HL-60/S4 treated with retinoic acid at 250 ng/mL for 4 days and 3 days (cell line): Measurements from ENCODE around the gene FAM120A.

Experiments
- in situ Hi-C: fragments of 300-500 bp; cut with MboI; formaldehyde crosslinking; loops from 2 replicates; pipeline ENCODE4 v1.7.0; 2022; ENCODE audit warnings: low sequenced_read_pairs

The FAM120A gene

GRCh38 chr9:93447655-93448054 is 3.8 kb upstream of the FAM120A start:
- in situ Hi-C loops = no loop called here

- in situ Hi-C loops = no loop called here
These were observed 594 bp downstream of the FAM120A start for GRCh38 chr9:93451849-93452709.

DNA sequence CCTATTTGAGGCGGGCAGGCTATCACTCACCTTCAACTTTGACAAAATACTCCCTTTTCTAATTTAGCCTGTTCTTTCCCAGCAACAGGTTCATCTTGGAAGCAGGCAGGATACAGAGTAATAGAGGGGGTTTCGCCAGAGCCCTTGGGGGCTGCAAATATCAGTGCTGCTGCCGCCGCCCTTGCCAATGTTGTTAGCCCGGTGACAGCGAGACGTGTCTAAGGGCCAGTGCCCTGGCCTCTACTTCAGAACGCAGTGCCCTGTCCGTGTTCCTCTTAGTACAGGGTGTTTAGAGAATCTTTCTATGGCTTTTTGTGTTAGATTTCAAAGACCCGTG is 1.2 kb downstream of the FAM120A start:
- in situ Hi-C loops = no loop called here

- in situ Hi-C loops = no loop called here
These were observed 1.8 kb downstream of the FAM120A start, which contains the start of gene FAM120AOS for GRCh38 chr9:93453047-93453914. TSS of gene FAM120AOS (minus strand) at chr9:93453581. CDS start at chr9:93452709, 872 bp downstream.

DNA sequence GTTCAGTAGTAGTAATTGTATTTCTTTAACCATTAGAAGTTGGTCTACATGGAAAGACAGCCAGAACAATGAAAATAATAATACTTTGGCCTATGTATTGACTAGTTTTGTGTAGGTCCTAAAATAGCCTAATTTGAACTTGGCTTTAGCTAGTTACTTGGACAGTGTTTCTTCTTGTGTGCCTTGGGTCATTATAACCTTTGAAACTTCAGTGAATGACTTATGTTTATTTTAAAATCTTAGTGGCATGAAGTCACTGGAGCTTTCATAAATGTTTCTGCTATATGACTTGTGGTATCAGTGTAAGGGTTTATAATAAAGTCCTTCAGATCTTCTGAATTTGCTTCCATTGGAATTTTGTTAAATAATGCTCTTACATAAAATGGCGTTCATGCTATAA is 4.5 kb downstream of the FAM120A start:
- in situ Hi-C loops = no loop called here

DNA sequence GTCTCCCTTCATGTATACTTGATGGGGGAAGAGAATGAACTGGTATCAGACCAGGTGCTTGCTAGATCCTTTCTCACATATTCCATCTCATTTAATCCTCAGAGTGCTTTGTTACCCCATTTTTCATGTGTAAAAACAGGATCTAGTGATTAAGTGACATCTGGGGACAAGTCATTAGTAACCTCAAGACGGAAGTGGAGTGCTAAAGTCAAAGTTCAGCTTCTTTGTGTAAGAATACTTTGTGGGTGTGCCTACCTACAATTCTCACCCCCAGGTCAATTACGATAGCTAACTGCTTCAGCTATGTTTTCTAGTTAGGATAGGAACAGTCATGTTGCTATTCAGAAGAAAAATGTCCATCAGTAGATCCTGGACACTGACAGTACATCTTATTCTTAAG is 5.0 kb downstream of the FAM120A start:
- in situ Hi-C loops = no loop called here

DNA sequence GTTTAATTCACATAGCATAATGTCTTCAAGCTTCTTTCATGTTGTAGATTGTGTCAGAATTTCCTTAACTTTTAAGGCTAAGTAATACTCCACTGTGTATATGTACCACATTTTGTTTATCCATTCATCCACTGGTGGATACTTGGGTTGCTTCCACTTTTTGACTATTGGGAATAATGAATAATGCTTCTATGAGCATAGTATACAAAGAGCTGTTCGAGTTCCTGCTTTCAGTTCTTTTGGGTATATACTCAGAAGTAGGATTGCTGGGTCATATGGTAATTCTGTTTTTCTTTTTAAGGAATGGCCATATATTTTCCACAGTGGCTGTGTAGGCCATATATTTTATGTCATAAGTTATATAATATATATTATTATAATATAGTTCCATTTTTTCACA is 5.5 kb downstream of the FAM120A start:
- in situ Hi-C loops = no loop called here

DNA sequence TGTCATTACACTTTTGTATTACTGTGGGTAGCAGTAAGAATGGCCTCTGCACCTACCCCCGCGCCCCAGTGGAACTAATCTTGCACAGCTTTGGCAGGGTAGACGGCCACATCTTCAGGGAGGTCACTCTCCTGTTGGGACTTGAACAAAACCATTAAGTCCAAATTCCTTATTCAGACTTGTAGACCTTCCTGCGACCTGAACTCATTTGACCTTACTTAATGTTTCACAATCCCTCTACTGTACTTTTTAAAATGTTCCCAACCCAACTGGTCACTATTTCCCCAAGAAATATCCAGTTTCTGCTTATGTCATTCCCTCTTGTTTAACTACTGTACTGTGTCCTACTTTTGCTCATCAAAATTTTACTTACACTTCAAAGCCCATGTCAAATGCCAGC is 7.2 kb downstream of the FAM120A start:
- in situ Hi-C loops = no loop called here

GRCh38 chr9:93459432-93459847 is 8.0 kb downstream of the FAM120A start:
- in situ Hi-C loops = no loop called here

- in situ Hi-C loops = no loop called here
These were observed 9.4 kb downstream of the FAM120A start for GRCh38 chr9:93460689-93461413.

GRCh38 chr9:93461414-93461743 is 9.9 kb downstream of the FAM120A start:
- in situ Hi-C loops = no loop called here

- in situ Hi-C loops = no loop called here
These were observed 10.3 kb downstream of the FAM120A start for GRCh38 chr9:93461821-93462220.

GRCh38 chr9:93463638-93464248 is 12.3 kb downstream of the FAM120A start:
- in situ Hi-C loops = no loop called here

DNA sequence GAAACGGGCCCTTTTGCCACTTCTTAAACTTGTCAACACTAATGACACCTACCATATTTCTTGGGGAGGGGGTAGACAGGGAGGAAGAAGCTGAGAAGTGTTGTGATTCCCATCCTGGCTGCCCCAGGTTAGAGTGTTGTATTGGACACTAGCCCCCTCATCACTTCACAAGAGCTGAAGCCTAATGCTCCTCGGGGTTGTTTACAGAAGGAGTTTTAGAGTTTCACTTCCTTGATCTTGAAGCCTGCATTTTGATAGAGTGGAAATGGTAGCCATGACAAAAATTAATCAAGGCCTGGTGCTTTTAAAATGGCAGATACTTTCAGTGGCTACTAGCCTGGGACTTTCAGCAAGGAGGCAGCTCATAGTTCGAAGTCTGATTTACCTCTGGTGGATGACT is 12.9 kb downstream of the FAM120A start:
- in situ Hi-C loops = no loop called here

DNA sequence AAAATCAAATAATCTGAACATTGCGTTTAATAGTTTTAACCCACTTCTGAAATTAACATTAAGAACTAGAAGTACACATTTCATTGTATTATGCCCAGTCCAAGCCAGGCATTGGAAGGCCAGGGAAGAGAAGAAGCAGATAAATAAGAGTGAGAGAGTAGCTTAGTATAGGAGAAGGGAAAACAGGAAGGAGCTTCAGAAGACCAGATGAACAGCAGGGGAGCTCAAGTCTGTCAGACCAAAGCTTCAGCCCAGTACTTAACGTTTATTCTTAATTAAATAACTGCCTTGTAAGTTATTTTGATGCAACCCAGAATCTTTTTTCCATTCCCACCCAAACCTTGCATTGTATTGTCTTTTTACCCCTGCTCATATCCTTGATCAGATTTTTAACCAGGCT is 13.4 kb downstream of the FAM120A start:
- in situ Hi-C loops = no loop called here

DNA sequence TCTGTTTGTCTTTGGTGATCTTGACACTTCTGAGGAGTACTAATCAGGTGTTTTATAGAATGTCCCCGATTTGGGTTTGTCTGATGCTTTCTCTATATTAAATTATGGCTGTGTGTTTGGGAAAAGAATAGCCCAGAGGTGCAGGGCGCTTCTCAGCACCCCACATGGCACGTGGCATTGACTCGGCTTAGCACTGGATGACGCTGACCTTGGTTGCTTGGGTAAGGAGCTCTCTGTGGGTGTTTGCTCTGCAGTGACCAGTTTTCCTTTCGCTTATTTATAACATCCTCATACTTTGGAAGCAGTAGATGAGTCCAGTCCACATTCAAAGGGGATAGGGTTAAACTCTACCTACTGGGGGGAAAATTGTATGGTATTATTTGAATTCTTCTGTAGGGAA is 14.4 kb downstream of the FAM120A start:
- in situ Hi-C loops = no loop called here

DNA sequence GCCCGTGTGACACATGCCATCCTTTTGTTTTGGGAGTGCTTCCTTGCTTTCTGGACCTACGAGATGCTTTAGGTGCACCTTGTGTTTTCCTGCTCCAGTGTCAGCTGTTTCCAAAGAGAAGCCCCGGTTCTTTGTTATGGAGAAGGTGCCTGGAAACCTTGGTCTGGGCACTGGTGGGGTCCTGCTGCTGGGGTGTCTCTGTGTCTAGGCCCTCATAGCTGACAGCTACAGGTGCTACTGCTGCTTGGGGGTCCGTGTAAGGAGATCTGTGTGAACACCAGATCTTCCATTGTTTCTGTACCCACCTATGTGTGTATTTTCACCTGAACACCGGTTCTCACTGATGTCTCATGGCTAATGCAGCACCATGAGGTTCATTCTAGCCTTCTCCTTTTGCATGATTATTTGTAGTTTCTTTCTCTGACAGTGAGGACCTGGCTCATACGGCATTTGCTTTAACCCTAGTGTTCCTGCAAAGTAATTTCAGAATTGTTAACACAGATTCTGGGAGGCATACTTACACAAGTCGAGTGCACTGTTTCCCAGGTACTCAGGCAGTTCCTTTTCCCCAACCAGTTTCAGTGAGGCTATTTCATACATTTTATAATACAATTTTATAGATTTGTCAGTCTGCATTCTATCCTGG is 15.1 kb downstream of the FAM120A start:
- in situ Hi-C loops = no loop called here

DNA sequence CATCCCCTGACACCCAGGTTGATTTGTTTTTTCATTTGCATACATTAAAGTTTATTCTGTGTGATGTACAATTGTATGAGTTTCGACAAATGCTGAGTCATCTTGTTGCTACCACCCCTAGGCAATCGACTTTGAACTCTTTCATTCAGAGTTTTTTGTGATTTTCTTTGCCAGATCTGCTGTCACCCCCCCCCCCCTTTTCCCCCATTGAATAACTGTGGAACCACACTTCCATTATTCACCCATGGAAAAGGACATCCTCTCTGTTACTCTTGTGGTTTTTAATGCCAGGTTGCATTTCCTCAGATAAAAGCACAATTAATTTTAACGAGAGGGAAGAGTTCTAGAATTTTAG is 15.6 kb downstream of the FAM120A start:
- in situ Hi-C loops = no loop called here

GRCh38 chr9:93467462-93467861 is 16.0 kb downstream of the FAM120A start:
- in situ Hi-C loops = no loop called here

- in situ Hi-C loops = no loop called here
These were observed 17.4 kb downstream of the FAM120A start for GRCh38 chr9:93468763-93469456.
